ENCODE measurements around the gene SF3B1. TPM values are rescaled to one million over a fixed set of nuclear protein-coding genes. Genes with fewer than 3 reads are reported as not detected.

Gene SF3B1
- total RNA-seq, 1 donor from 2014 or later: 787 TPM

DNA sequence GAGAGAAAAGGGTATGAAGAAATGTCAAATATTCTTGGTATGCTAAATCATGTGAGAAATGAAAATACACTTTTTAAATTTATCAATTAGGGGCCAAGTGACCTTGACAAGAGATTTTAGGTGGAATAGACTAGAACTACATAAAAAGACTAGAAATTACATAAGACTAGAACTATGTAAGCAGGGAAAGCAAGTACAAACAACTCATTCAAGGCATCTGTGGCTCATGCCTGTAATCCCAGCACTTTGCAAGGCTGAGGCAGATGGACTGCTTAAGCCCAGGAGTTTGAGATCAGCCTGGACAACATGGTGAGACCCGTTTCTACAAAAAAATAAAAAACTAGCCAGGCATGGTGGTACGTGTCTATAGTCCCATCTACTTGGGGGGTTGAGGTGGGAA is 20.3 kb downstream of the SF3B1 start:
- Histone ChIP-seq H3F3A (ENCODE audit: low read depth) (peaks cover 8% of the 10 kb centered on the region), H3K4me1 (no peaks in the 10 kb centered on the region), H3K9ac (no peak overlapping the region), H3K27me3 (no peaks in the 10 kb centered on the region), H3K9me3 (ENCODE audit: low read depth) (no peaks in the 10 kb centered on the region), H3K27ac (no peak overlapping the region), H3K79me2 (ENCODE audit: low read depth) (peaks cover 79% of the 10 kb centered on the region), H3K4me3 (no peak overlapping the region), H3K4me2 (no peak overlapping the region), H3K36me3 (peaks cover 46% of the 10 kb centered on the region), H2AFZ (replicated peaks) (no peak overlapping the region), H4K20me1 (ENCODE audit: low read depth) (peaks cover 32% of the 10 kb centered on the region)
- Mint-ChIP-seq H3K27me3 (ENCODE audit: insufficient read depth, low read depth) (no peaks in the 10 kb centered on the region), H3K36me3 (peaks cover 40% of the 10 kb centered on the region), H3K4me3 (no peak overlapping the region), H3K9me3 (no peaks in the 10 kb centered on the region), H3K4me1 (no peaks in the 10 kb centered on the region), H3K27ac (no peak overlapping the region)
- no peak for TF ChIP-seq CTCF (IDR thresholded peaks at IDR 0.05)
- no peak for TF ChIP-seq EZH2 (IDR thresholded peaks at IDR 0.05)
- no peak for TF ChIP-seq EZH2phosphoT487 (IDR thresholded peaks at IDR 0.05)
- no peak for DNase-seq (ENCODE audit: low spot score)

DNA sequence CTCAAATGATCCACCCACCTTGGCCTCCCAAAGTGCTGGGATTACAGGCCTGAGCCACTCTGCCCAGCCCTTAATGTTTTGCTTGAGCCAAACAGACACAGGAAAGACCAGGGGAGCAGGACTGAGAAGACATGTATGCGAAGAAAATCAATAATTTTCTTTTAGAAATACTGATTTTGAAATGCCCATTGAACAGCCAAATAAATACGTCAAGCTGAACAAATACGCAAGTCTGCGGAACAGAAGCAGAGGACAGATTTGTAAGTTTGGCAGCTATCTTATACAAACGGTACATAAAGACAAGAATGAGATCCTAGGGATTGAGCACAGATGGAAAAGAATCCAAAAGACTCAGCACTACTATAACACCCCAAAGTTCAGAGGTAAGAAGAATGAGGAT is 20.8 kb downstream of the SF3B1 start:
- Histone ChIP-seq H4K20me1 (ENCODE audit: low read depth) (peaks cover 31% of the 10 kb centered on the region), H3K9me3 (ENCODE audit: low read depth) (no peaks in the 10 kb centered on the region), H3K9ac (no peak overlapping the region), H3K4me1 (no peaks in the 10 kb centered on the region), H3K27me3 (no peaks in the 10 kb centered on the region), H3K4me2 (no peak overlapping the region), H2AFZ (replicated peaks) (no peak overlapping the region), H3F3A (ENCODE audit: low read depth) (peaks cover 4% of the 10 kb centered on the region), H3K4me3 (no peak overlapping the region), H3K27ac (no peak overlapping the region), H3K79me2 (ENCODE audit: low read depth) (peaks cover 74% of the 10 kb centered on the region), H3K36me3 (peaks cover 44% of the 10 kb centered on the region)
- Mint-ChIP-seq H3K27ac (no peak overlapping the region), H3K4me1 (no peaks in the 10 kb centered on the region), H3K27me3 (ENCODE audit: insufficient read depth, low read depth) (no peaks in the 10 kb centered on the region), H3K9me3 (no peaks in the 10 kb centered on the region), H3K36me3 (peaks cover 42% of the 10 kb centered on the region), H3K4me3 (no peak overlapping the region)
- TF ChIP-seq EZH2 (IDR thresholded peaks at IDR 0.05) (no peak), CTCF (IDR thresholded peaks at IDR 0.05) (no peak), EZH2phosphoT487 (IDR thresholded peaks at IDR 0.05) (no peak)
- DNase-seq (ENCODE audit: low spot score): no peak

- DNase-seq (ENCODE audit: low spot score): no peak
- Mint-ChIP-seq H3K27me3 (ENCODE audit: insufficient read depth, low read depth) (no peaks in the 10 kb centered on the region), H3K4me1 (no peaks in the 10 kb centered on the region), H3K9me3 (no peaks in the 10 kb centered on the region), H3K36me3 (peaks cover 35% of the 10 kb centered on the region), H3K4me3 (no peak overlapping the region), H3K27ac (no peak overlapping the region)
- H3K27ac ChIP-seq: no peak overlapping the region
- H2AFZ ChIP-seq (replicated peaks): no peak overlapping the region
- TF ChIP-seq EZH2phosphoT487 (IDR thresholded peaks at IDR 0.05) (no peak), CTCF (IDR thresholded peaks at IDR 0.05) (no peak), EZH2 (IDR thresholded peaks at IDR 0.05) (no peak)
- H3K9ac ChIP-seq: no peak overlapping the region
- no peaks in the 10 kb centered on the region for H3K9me3 ChIP-seq (ENCODE audit: low read depth)
- H3K27me3 ChIP-seq: no peaks in the 10 kb centered on the region
- no peaks in the 10 kb centered on the region for H3K4me1 ChIP-seq
- peaks cover 67% of the 10 kb centered on the region for H3K36me3 ChIP-seq
- H3K4me2 ChIP-seq: no peak overlapping the region
- H4K20me1 ChIP-seq (ENCODE audit: low read depth): peaks cover 22% of the 10 kb centered on the region
- H3K4me3 ChIP-seq: no peak overlapping the region
- H3K79me2 ChIP-seq (ENCODE audit: low read depth): peaks cover 16% of the 10 kb centered on the region
- peaks cover 36% of the 10 kb centered on the region for H3F3A ChIP-seq (ENCODE audit: low read depth)
Observed at GRCh38 chr2:197405582-197405981, 29.2 kb downstream of the SF3B1 start.

Data from neural progenitor cell (in vitro differentiated cells).